ENCODE measurements around the gene HTR1D. TPM values are rescaled to one million over a fixed set of nuclear protein-coding genes. Genes with fewer than 3 reads are reported as not detected.
"Not testable (repeated sequence)": the region's sequence is repeated elsewhere in the genome, so short reads cannot be mapped to it uniquely, and the experiment has no call there.

Gene HTR1D
- total RNA-seq, 4 donors from 2014 or later = 0.46 TPM; not detected in 3

GRCh38 chr1:23210963-23211362 is 6.3 kb downstream of the HTR1D start:
- H3K9me3 ChIP-seq = no peaks in the 10 kb centered on the region
- no peak overlapping the region for H3K4me3 ChIP-seq
- no peak overlapping the region for H3K27ac ChIP-seq
- H3K36me3 ChIP-seq = no peaks in the 10 kb centered on the region
- no peaks in the 10 kb centered on the region for H3K4me1 ChIP-seq
- ATAC-seq = no peak
- TF ChIP-seq POLR2AphosphoS5 (IDR thresholded peaks at IDR 0.05) (no peak), CTCF (IDR thresholded peaks at IDR 0.05) (no peak), POLR2A (IDR thresholded peaks at IDR 0.05) (no peak), EP300 (IDR thresholded peaks at IDR 0.05) (no peak)
- 61 to 81% methylated on average over 2 of the region's 2 CpGs for WGBS, 2 donors (ENCODE audit: low coverage in 1 of 2)
- H3K27me3 ChIP-seq = peaks cover 87% of the 10 kb centered on the region

- WGBS, 2 donors (ENCODE audit: low coverage in 1 of 2) = 47% methylated on average over 3 of the region's 6 CpGs; no CpG with 5 or more reads in 1 of the 2 donors
- no peak for TF ChIP-seq EP300 (IDR thresholded peaks at IDR 0.05)
- TF ChIP-seq POLR2A (IDR thresholded peaks at IDR 0.05) = no peak
- no peak for TF ChIP-seq CTCF (IDR thresholded peaks at IDR 0.05)
- TF ChIP-seq POLR2AphosphoS5 (IDR thresholded peaks at IDR 0.05) = no peak
- Histone ChIP-seq H3K27ac (no peak overlapping the region), H3K4me3 (no peak overlapping the region), H3K4me1 (no peaks in the 10 kb centered on the region), H3K36me3 (no peaks in the 10 kb centered on the region), H3K9me3 (no peaks in the 10 kb centered on the region), H3K27me3 (peaks cover 81% of the 10 kb centered on the region)
- ATAC-seq = no peak
Measured at GRCh38 chr1:23210351-23210785, 6.9 kb downstream of the HTR1D start.

- TF ChIP-seq POLR2AphosphoS5 (IDR thresholded peaks at IDR 0.05) (no peak), POLR2A (IDR thresholded peaks at IDR 0.05) (no peak), EP300 (IDR thresholded peaks at IDR 0.05) (no peak), CTCF (IDR thresholded peaks at IDR 0.05) (no peak)
- Histone ChIP-seq H3K4me1 (no peaks in the 10 kb centered on the region), H3K4me3 (no peak overlapping the region), H3K9me3 (no peaks in the 10 kb centered on the region), H3K27ac (no peak overlapping the region), H3K36me3 (no peaks in the 10 kb centered on the region), H3K27me3 (peaks cover 75% of the 10 kb centered on the region)
- 70% methylated on average over 2 of the region's 4 CpGs; no CpG with 5 or more reads in 1 of the 2 donors for WGBS, 2 donors (ENCODE audit: low coverage in 1 of 2)
- no peak for ATAC-seq
Measured at GRCh38 chr1:23209770-23210169, 7.5 kb downstream of the HTR1D start.

DNA sequence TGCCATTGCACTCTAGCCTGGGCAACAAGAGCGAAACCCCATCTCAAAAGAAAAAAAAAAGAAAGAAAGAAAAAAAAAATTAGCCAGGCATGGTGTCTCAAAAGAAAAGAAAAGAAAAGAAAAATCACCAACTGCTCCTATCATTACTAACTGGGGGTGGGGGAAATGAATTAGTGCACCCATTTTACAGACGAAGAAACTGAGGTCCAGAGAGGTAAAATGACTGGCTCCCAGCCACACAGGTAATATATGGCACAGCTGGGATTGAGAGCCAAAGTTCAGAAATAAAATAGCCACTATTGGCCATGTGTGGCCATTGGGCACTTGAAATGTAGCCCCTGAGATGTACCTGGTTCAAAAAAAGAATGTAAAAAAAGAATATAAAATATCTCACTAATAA is 8.8 kb downstream of the HTR1D start:
- Histone ChIP-seq H3K9me3 (no peaks in the 10 kb centered on the region), H3K36me3 (no peaks in the 10 kb centered on the region), H3K4me3 (no peak overlapping the region), H3K27ac (no peak overlapping the region), H3K27me3 (peaks cover 66% of the 10 kb centered on the region), H3K4me1 (no peaks in the 10 kb centered on the region)
- no peak for TF ChIP-seq POLR2A (IDR thresholded peaks at IDR 0.05)
- TF ChIP-seq POLR2AphosphoS5 (IDR thresholded peaks at IDR 0.05) = no peak
- no peak for TF ChIP-seq CTCF (IDR thresholded peaks at IDR 0.05)
- TF ChIP-seq EP300 (IDR thresholded peaks at IDR 0.05) = no peak
- 83 to 89% methylated on average over 1 to 2 of the region's 2 CpGs for WGBS, 2 donors (ENCODE audit: low coverage in 1 of 2)
- no peak for ATAC-seq

GRCh38 chr1:23207733-23208132 is 9.6 kb downstream of the HTR1D start:
- not testable (repeated sequence) for H3K27ac ChIP-seq, H3K4me3 ChIP-seq, H3K36me3 ChIP-seq, H3K9me3 ChIP-seq, H3K4me1 ChIP-seq, ATAC-seq
- H3K27me3 ChIP-seq = peaks cover 59% of the 10 kb centered on the region
- WGBS, 2 donors (ENCODE audit: low coverage in 1 of 2) = 77 to 83% methylated on average over 5 to 8 of the region's 8 CpGs
